H1 (cell line): ENCODE results near the gene RAB3B. TPM values are rescaled to one million over a fixed set of nuclear protein-coding genes. Genes with fewer than 3 reads are reported as not detected.

Experiments
- CTCF ChIA-PET: fragments of 300-600 bp; sonication (Branson Sonifier 250); formaldehyde crosslinking; loops from one replicate; lab custom pipeline; 2021; ENCODE audit not compliant: partially characterized antibody; lab: Charles Lee
- POLR2A ChIA-PET: fragments of 300-600 bp; sonication (Branson Sonifier 250); formaldehyde crosslinking; loops from one replicate; lab custom pipeline; 2021; ENCODE audit warnings: inconsistent platforms; ENCODE audit not compliant: partially characterized antibody; lab: Charles Lee
- DNase-seq, 2 experiments: peaks; one replicate each; pipeline versions ENCODE4 v3.0.0 to v3.0.0-alpha.2; 2010 to 2022; ENCODE audit warnings: low spot score in 2 of 2, low read depth in 1 of 2, mixed read lengths in 1 of 2
- FAIRE-seq: peaks from 2 replicates; lab custom pipeline; 2011; peaks lifted over from hg19 to GRCh38; lab: Jason Lieb, UNC
- H2AFZ ChIP-seq: 2 replicates; pipeline ENCODE4 v1.8.1; 2012; ENCODE audit warnings: low read length, inconsistent platforms
- H2AK5ac ChIP-seq: 2 replicates; pipeline ENCODE4 v1.6.1; 2013; ENCODE audit warnings: low read depth, low read length
- H2BK120ac ChIP-seq: replicated peaks from 2 replicates; pipeline ENCODE3; 2013; ENCODE audit warnings: low read depth, low read length, inconsistent platforms
- H2BK12ac ChIP-seq: 2 replicates; pipeline ENCODE4 v1.6.1; 2013; ENCODE audit warnings: low read depth, low read length
- H2BK15ac ChIP-seq: 2 replicates; pipeline ENCODE4 v1.6.1; 2013; ENCODE audit warnings: low read length
- H2BK20ac ChIP-seq: 2 replicates; pipeline ENCODE4 v1.6.1; 2013; ENCODE audit warnings: low read length
- H2BK5ac ChIP-seq: 2 replicates; pipeline ENCODE4 v1.6.1; 2013; ENCODE audit warnings: low read depth, low read length
- H3K14ac ChIP-seq: 2 replicates; pipeline ENCODE4 v1.6.1; 2013; ENCODE audit warnings: inconsistent platforms; ENCODE audit not compliant: insufficient read length
- H3K18ac ChIP-seq: 2 replicates; pipeline ENCODE4 v1.6.1; 2013; ENCODE audit warnings: low read length; ENCODE audit errors: extremely low read depth
- H3K23ac ChIP-seq: 2 replicates; pipeline ENCODE4 v1.6.1; 2013; ENCODE audit warnings: inconsistent platforms; ENCODE audit not compliant: insufficient read length
- H3K23me2 ChIP-seq: 2 replicates; pipeline ENCODE4 v1.6.1; 2013; ENCODE audit warnings: low read depth, low read length
- H3K27ac ChIP-seq: 2 replicates; pipeline ENCODE4 v1.6.1; 2011; ENCODE audit warnings: low read depth, low read length, inconsistent platforms
- H3K27me3 ChIP-seq, 4 experiments: replicated peaks in 1 of 4; 1 replicate in 1 of 4; 2 replicates in 3 of 4; pipeline versions ENCODE4 v1.6.1 to v1.8.1; 2011 to 2013; ENCODE audit warnings: low read length in 3 of 4, mild to moderate bottlenecking in 3 of 4, inconsistent platforms in 2 of 4, mixed read lengths in 2 of 4, moderate library complexity in 1 of 4; ENCODE audit not compliant: control insufficient read depth in 3 of 4, insufficient read depth in 3 of 4; ENCODE audit errors: extremely low read depth in 1 of 4
- H3K36me3 ChIP-seq, 4 experiments: 2 replicates each; pipeline versions ENCODE4 v1.6.1 to v1.8.1; 2011 to 2013; ENCODE audit warnings: mild to moderate bottlenecking in 4 of 4, low read length in 3 of 4, moderate library complexity in 2 of 4, control low read depth in 1 of 4, inconsistent platforms in 1 of 4; ENCODE audit not compliant: insufficient read depth in 4 of 4, control insufficient read depth in 2 of 4
- H3K4ac ChIP-seq: replicated peaks from 2 replicates; pipeline ENCODE3; 2013; ENCODE audit warnings: low read length, low read depth, mixed read lengths, inconsistent platforms; ENCODE audit not compliant: insufficient read length
- H3K4me1 ChIP-seq, 4 experiments: replicated peaks in 1 of 4; 1 replicate in 1 of 4; 2 replicates in 3 of 4; pipeline versions ENCODE4 v1.6.1 to v1.8.1; 2011 to 2013; ENCODE audit warnings: low read length in 3 of 4, inconsistent platforms in 2 of 4, mixed read lengths in 1 of 4; ENCODE audit not compliant: insufficient read depth in 4 of 4, control insufficient read depth in 3 of 4
- H3K4me2 ChIP-seq, 2 experiments: 2 replicates each; pipeline versions ENCODE4 v1.6.1 to v1.8.1; 2011 to 2013; ENCODE audit warnings: low read depth in 2 of 2, low read length in 2 of 2, control low read depth in 1 of 2, inconsistent platforms in 1 of 2, mild to moderate bottlenecking in 1 of 2; ENCODE audit not compliant: insufficient read depth in 1 of 2
- H3K4me3 ChIP-seq, 4 experiments: fragments of 200-600, 300-600 bp in 1 of 4; sonication (generic), shearing (Covaris generic), sonication (Bioruptor Twin) in 1 of 4; 2 replicates each; pipeline versions ENCODE4 v1.5.1 to v1.8.1; 2011 to 2016; ENCODE audit warnings: low read length in 4 of 4, low read depth in 3 of 4, control low read depth in 2 of 4, inconsistent platforms in 2 of 4, mild to moderate bottlenecking in 2 of 4, mixed read lengths in 1 of 4, moderate library complexity in 1 of 4; ENCODE audit not compliant: insufficient read depth in 2 of 4; ENCODE audit errors: extremely low read depth in 1 of 4
- H3K56ac ChIP-seq: replicated peaks from 2 replicates; pipeline ENCODE3; 2013; ENCODE audit warnings: low read depth, mild to moderate bottlenecking, mixed read lengths, low read length, inconsistent platforms; ENCODE audit not compliant: insufficient read length
- H3K79me1 ChIP-seq: 2 replicates; pipeline ENCODE4 v1.6.1; 2013; ENCODE audit warnings: low read depth, low read length, control low read depth
- H3K79me2 ChIP-seq, 2 experiments: 2 replicates each; pipeline versions ENCODE4 v1.6.1 to v1.8.1; 2012 to 2013; ENCODE audit warnings: low read length in 2 of 2, mild to moderate bottlenecking in 2 of 2, inconsistent platforms in 1 of 2; ENCODE audit not compliant: insufficient read depth in 2 of 2, control insufficient read depth in 1 of 2
- H3K9ac ChIP-seq, 4 experiments: replicated peaks in 1 of 4; 1 replicate in 1 of 4; 2 replicates in 3 of 4; pipeline versions ENCODE4 v1.6.1 to v1.8.1; 2011 to 2013; ENCODE audit warnings: low read depth in 3 of 4, low read length in 3 of 4, control low read depth in 2 of 4, mild to moderate bottlenecking in 2 of 4, moderate library complexity in 2 of 4, inconsistent platforms in 1 of 4; ENCODE audit errors: extremely low read depth in 1 of 4
- H3K9me3 ChIP-seq, 2 experiments: 2 replicates each; pipeline versions ENCODE4 v1.6.1 to v1.8.1; 2012 to 2013; ENCODE audit warnings: mild to moderate bottlenecking in 2 of 2, moderate library complexity in 2 of 2, control low read depth in 1 of 2, inconsistent platforms in 1 of 2, low read depth in 1 of 2, low read length in 1 of 2, mixed read lengths in 1 of 2; ENCODE audit not compliant: insufficient read depth in 2 of 2
- H4K20me1 ChIP-seq, 2 experiments: replicated peaks in 1 of 2; 2 replicates each; pipeline versions ENCODE3 to v1.8.1; 2011 to 2013; ENCODE audit warnings: inconsistent platforms in 2 of 2, low read length in 2 of 2, mild to moderate bottlenecking in 1 of 2; ENCODE audit not compliant: insufficient read depth in 2 of 2, control insufficient read depth in 1 of 2
- H4K5ac ChIP-seq: 2 replicates; pipeline ENCODE4 v1.6.1; 2013; ENCODE audit warnings: low read length, low read depth, mixed read lengths, inconsistent platforms; ENCODE audit not compliant: insufficient read length
- H4K8ac ChIP-seq: 2 replicates; pipeline ENCODE4 v1.8.0; 2013; ENCODE audit warnings: mild to moderate bottlenecking, moderate library complexity, low read length, inconsistent platforms; ENCODE audit not compliant: insufficient read depth; ENCODE audit errors: extremely low read depth
- H4K91ac ChIP-seq: replicated peaks from 2 replicates; pipeline ENCODE3; 2013; ENCODE audit warnings: low read length, mixed read lengths, inconsistent platforms; ENCODE audit not compliant: insufficient read length
- BACH1 ChIP-seq: IDR thresholded peaks from 2 replicates; pipeline ENCODE4 v1.6.1; 2012; ENCODE audit warnings: low read length, improper control_type of control experiment
- CBX5 ChIP-seq: fragments of 300-800, 300-1000 bp; sonication (generic); IDR thresholded peaks from 2 replicates; pipeline ENCODE4 v1.7.1; 2016; ENCODE audit warnings: antibody characterized with exemption, low read length, low read depth
- CREB1 ChIP-seq: IDR thresholded peaks from 2 replicates; pipeline ENCODE4 v1.6.1; 2012; ENCODE audit warnings: inconsistent platforms
- CTBP2 ChIP-seq: IDR thresholded peaks from 2 replicates; pipeline ENCODE4 v1.7.0; 2011; ENCODE audit warnings: borderline replicate concordance, mild to moderate bottlenecking, moderate library complexity, mixed read lengths, low read length; ENCODE audit not compliant: insufficient read depth, insufficient read length
- FOSL1 ChIP-seq: IDR thresholded peaks from 2 replicates; pipeline ENCODE4 v1.6.1; 2011; ENCODE audit warnings: mild to moderate bottlenecking, low read depth, low read length, moderate library complexity; ENCODE audit not compliant: insufficient read depth
- GABPA ChIP-seq: IDR thresholded peaks from 2 replicates; pipeline ENCODE4 v1.6.1; 2011; ENCODE audit warnings: mild to moderate bottlenecking, low read length, moderate library complexity, borderline replicate concordance; ENCODE audit not compliant: insufficient read depth
- NRF1 ChIP-seq: IDR thresholded peaks from 2 replicates; pipeline ENCODE4 v1.6.1; 2011; ENCODE audit warnings: mild to moderate bottlenecking, low read depth, low read length, improper control_type of control experiment
- RAD21 ChIP-seq, 2 experiments: IDR thresholded peaks in 1 of 2; conservative IDR thresholded peaks in 1 of 2; 2 replicates each; pipeline ENCODE4 v1.6.1; 2011; ENCODE audit warnings: low read depth in 2 of 2, low read length in 2 of 2, improper control_type of control experiment in 1 of 2, inconsistent platforms in 1 of 2, mild to moderate bottlenecking in 1 of 2, moderate library complexity in 1 of 2
- RBBP5 ChIP-seq: IDR thresholded peaks from 2 replicates; pipeline ENCODE4 v1.7.1; 2012; ENCODE audit warnings: low read depth, mild to moderate bottlenecking, inconsistent platforms, low read length, moderate library complexity, borderline replicate concordance
- SIX5 ChIP-seq: IDR thresholded peaks from 2 replicates; pipeline ENCODE4 v1.6.1; 2011; ENCODE audit warnings: mild to moderate bottlenecking, low read depth, low read length
- SUZ12 ChIP-seq: fragments of 200-600 bp; sonication (generic); IDR thresholded peaks from 2 replicates; pipeline ENCODE4 v1.6.1; 2012; ENCODE audit warnings: mild to moderate bottlenecking, inconsistent platforms, low read length, moderate library complexity, mixed read lengths
- TAF7 ChIP-seq: optimal IDR thresholded peaks from 2 replicates; pipeline ENCODE3; 2011; ENCODE audit warnings: low read depth, mild to moderate bottlenecking, inconsistent platforms, low read length, moderate library complexity, borderline replicate concordance
- YY1 ChIP-seq: IDR thresholded peaks from 2 replicates; pipeline ENCODE4 v1.6.1; 2011; ENCODE audit warnings: low read depth, mild to moderate bottlenecking, low read length
- ZNF274 ChIP-seq: IDR thresholded peaks from 2 replicates; pipeline ENCODE4 v1.7.0; 2012; ENCODE audit warnings: low read length, borderline replicate concordance; ENCODE audit errors: extremely low read depth
- whole genome bisulfite sequencing, 2 experiments: shearing (Covaris generic) in 1 of 2; methylation state at CpG; one replicate each; pipeline versions ENCODE4 v1.1.6 to v1.1.7; 2013 to 2015; ENCODE audit warnings: low lambda C conversion rate in 2 of 2, mixed read lengths in 2 of 2, inconsistent platforms in 1 of 2, low coverage in 1 of 2, missing lambda C conversion rate in 1 of 2; ENCODE audit not compliant: insufficient replicate concordance in 2 of 2, insufficient coverage in 1 of 2, insufficient read length in 1 of 2; ENCODE audit errors: extremely low coverage in 1 of 2, missing lambda C conversion rate in 1 of 2; 5-methylcytosine and 5-hydroxymethylcytosine counted together
- polyA plus RNA-seq, 7 experiments: library from polyadenylated mRNA; depleted of rRNA in 3 of 7; stranded (reverse) in 5 of 7; unstranded in 2 of 7; fragments of >200 nt in 5 of 7; fragments of 200-250 nt in 2 of 7; gene quantifications; 1 replicate in 5 of 7; 2 replicates in 1 of 7; 4 replicates in 1 of 7; pipeline versions ENCODE4 v1.2.1 to v1.2.3, GENCODE V29; 2011 to 2013; ENCODE audit warnings: missing spikeins in 2 of 7, mixed read lengths in 2 of 7
- total RNA-seq: library from RNA; stranded (reverse); fragmentation: NEBNext Ultra II Directional; extraction: Animal tissue kit (Norgen Biotek cat#: 25700); gene quantifications from 2 replicates; pipeline ENCODE4 v1.2.1, GENCODE V29; 2021

RAB3B gene
- total and polyA plus RNA-seq, 2 of the 8 experiments (the other 6 are each of a cell fraction or from before 2014, with no cell fraction given) = 12.5 to 36.8 TPM

- Histone ChIP-seq H2BK120ac (no peak overlapping the region), H3K4me1 (peaks cover 0 to 7% (median 2%) of the 10 kb centered on the region in 4 experiments; a peak in 3 of 7 replicates), H3K56ac (no peak overlapping the region), H3K4me3 (no peak overlapping the region), H4K20me1 (no peaks in the 10 kb centered on the region), H3K9ac (no peak overlapping the region), H3K23me2 (no peaks in the 10 kb centered on the region), H4K91ac (no peak overlapping the region), H3K4ac (no peak overlapping the region), H3K36me3 (peaks cover 5 to 46% (median 11%) of the 10 kb centered on the region in 4 experiments; a peak in 6 of 8 replicates), H4K8ac (no peak overlapping the region), H3K9me3 (no peaks in the 10 kb centered on the region), H4K5ac (no peak overlapping the region), H2BK5ac (peak overlapping the region; percentile 71; the same call in 1 of the 2 replicates), H2BK20ac (no peak overlapping the region), H3K18ac (peak overlapping the region; percentile 62), H3K27me3 (no peaks in the 10 kb centered on the region), H2BK15ac (no peak overlapping the region), H3K27ac (no peak overlapping the region), H2AK5ac (no peak overlapping the region), H3K14ac (no peak overlapping the region), H2AFZ (no peak overlapping the region), H3K4me2 (peak overlapping the region in 1 of 2 experiments; percentile 30; a peak in 1 of 4 replicates), H2BK12ac (peak overlapping the region; percentile 30; the same call in 1 of the 2 replicates), H3K23ac (no peak overlapping the region), H3K79me2 (peaks cover 0 to 9% of the 10 kb centered on the region in 2 experiments; a peak in 1 of 4 replicates), H3K79me1 (no peaks in the 10 kb centered on the region; the same call in 1 of the 2 replicates)
- DNase-seq (no peak), FAIRE-seq (no peak)
- CTCF ChIA-PET = interaction anchor here (1.4 to 2.0 kb wide), 2 partner anchors 16 to 39 kb away, joined by 3 to 7 read pairs; no protein-coding TSS in a partner anchor
- POLR2A ChIA-PET = interaction anchor here (1.0 to 1.1 kb wide), 2 partner anchors 9 to 12 kb away, joined by 3 read pairs; no protein-coding TSS in a partner anchor
- WGBS, 2 experiments = 93% methylated on average over 4 of the region's 4 CpGs; no CpG with 5 or more reads in 1 of the 2 experiments
- TF ChIP-seq CREB1 (no peak), ZNF274 (no peak), SUZ12 (no peak), GABPA (no peak), FOSL1 (no peak), CBX5 (no peak), TAF7 (no peak), SIX5 (no peak), YY1 (no peak), NRF1 (no peak), RBBP5 (no peak), BACH1 (no peak), CTBP2 (no peak), RAD21 (IDR thresholded peaks at IDR 0.05 in 1 of 2, conservative IDR thresholded peaks at IDR 0.05 in 1 of 2; ENCODE audit: low read depth in 2 of 2, low read length in 2 of 2) (no peak)
These were observed 26.2 kb downstream of the RAB3B start for GRCh38 chr1:51964309-51964696.
